BLaER1 treated with 17β-estradiol and CSF1 and Interleukin-3, amounts not matched to agents 10 nM and 100 nM (cell line): ENCODE data around the gene CAMK2G.

Experiments used
- H3K27ac ChIP-seq, 11 experiments: shearing (Covaris generic); formaldehyde crosslinking; 2 replicates each; pipeline ENCODE4 v1.8.1; 2022
- H3K27me3 ChIP-seq, 11 experiments: shearing (Covaris generic); formaldehyde crosslinking; 2 replicates each; pipeline ENCODE4 v1.8.1; 2022
- H3K36me3 ChIP-seq, 11 experiments: shearing (Covaris generic); formaldehyde crosslinking; 2 replicates each; pipeline ENCODE4 v1.8.1; 2022
- H3K4me1 ChIP-seq, 10 experiments: shearing (Covaris generic); formaldehyde crosslinking; 2 replicates each; pipeline ENCODE4 v1.8.1; 2022
- H3K4me2 ChIP-seq, 11 experiments: shearing (Covaris generic); formaldehyde crosslinking; 2 replicates each; pipeline ENCODE4 v1.8.1; 2022
- H3K4me3 ChIP-seq, 10 experiments: shearing (Covaris generic); formaldehyde crosslinking; 2 replicates each; pipeline ENCODE4 v1.8.1; 2022
- H3K9ac ChIP-seq, 11 experiments: shearing (Covaris generic); formaldehyde crosslinking; 2 replicates each; pipeline ENCODE4 v1.8.1; 2022
- H3K9me3 ChIP-seq, 11 experiments: shearing (Covaris generic); formaldehyde crosslinking; replicated peaks in 1 of 11; 2 replicates each; pipeline ENCODE4 v1.8.1; 2022
- H4K20me1 ChIP-seq, 11 experiments: shearing (Covaris generic); formaldehyde crosslinking; 2 replicates each; pipeline ENCODE4 v1.8.1; 2022
- Cebpa-rat ChIP-seq, 11 experiments: shearing (Covaris generic); IDR thresholded peaks; 2 replicates each; pipeline ENCODE4 v1.8.1; 2022

CAMK2G gene

DNA sequence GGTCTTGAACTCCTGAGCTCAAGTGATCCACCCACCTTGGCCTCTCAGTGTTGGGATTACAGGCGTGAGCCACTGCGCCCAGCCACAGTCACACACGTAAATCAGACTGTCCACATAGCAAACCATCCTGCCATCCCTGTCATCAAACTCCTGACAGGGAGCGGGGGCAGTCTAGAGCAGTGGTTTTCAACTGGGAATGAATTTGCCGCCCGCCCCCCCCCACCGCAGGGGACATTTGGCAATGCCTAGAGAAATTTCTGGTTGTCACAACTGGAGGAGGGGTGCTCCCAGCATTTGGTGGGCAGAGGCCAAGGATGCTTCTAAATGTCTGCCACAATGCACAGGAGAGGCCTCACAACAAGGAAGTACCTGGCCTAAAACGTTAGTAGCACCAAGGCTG lies 24.1 kb downstream of the CAMK2G start:
- Histone ChIP-seq H3K9ac (no peak overlapping the region), H3K27ac (no peak overlapping the region), H3K4me1 (peaks cover 16 to 27% (median 22%) of the 10 kb centered on the region in 10 experiments), H4K20me1 (peaks cover 0 to 76% (median 28%) of the 10 kb centered on the region in 11 experiments; a peak in 15 of 22 replicates), H3K27me3 (no peaks in the 10 kb centered on the region), H3K36me3 (peaks cover 58 to 83% (median 75%) of the 10 kb centered on the region in 11 experiments), H3K4me3 (no peak overlapping the region), H3K4me2 (peak overlapping the region; percentile 60 to 82 (median 71); a peak in 20 of 22 replicates), H3K9me3 (no peaks in the 10 kb centered on the region)
- TF ChIP-seq Cebpa-rat (IDR thresholded peaks at IDR 0.05), result no peak

DNA sequence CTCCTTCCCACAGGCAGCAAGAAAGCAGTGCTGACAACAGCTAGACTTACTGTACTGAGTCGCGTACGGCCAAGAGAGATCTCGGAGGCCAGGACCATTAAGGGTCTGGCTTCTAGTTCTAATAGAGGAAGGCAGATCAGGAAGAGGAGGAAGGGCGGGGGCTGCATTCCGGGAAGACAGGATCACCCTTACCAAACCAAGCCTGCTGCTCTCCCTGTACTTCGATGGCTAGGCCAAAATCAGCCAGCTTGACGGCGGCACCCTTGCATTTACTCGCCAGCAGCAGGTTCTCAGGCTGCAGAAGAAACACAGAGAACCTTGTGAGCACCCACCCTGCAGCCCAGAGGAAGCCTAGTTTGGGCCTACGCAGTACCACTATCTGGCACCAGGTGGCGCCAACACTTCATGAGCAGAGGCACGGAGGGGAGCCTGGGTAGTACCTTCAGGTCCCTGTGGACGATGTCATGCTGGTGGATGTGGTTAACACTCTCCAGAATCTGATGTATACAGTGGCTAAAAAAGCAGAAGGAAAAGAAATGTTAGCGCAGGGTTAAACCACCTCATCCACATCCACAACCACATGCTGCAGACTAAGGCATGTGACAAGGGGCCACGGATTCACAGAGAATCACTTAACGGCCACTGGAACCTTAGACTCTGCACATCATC lies 25.4 kb downstream of the CAMK2G start:
- Histone ChIP-seq H3K9me3 (no peaks in the 10 kb centered on the region), H3K36me3 (peaks cover 51 to 88% (median 74%) of the 10 kb centered on the region in 11 experiments), H4K20me1 (peaks cover 0 to 64% (median 27%) of the 10 kb centered on the region in 11 experiments; a peak in 15 of 22 replicates), H3K27ac (peak overlapping the region in 4 of 11 experiments; percentile 18 to 51 (median 34); a peak in 5 of 22 replicates), H3K4me3 (no peak overlapping the region), H3K4me1 (peaks cover 16 to 27% (median 22%) of the 10 kb centered on the region in 10 experiments), H3K4me2 (peak overlapping the region; percentile 60 to 82 (median 71)), H3K9ac (peak overlapping the region in 5 of 11 experiments; percentile 7 to 49 (median 28); a peak in 5 of 22 replicates), H3K27me3 (no peaks in the 10 kb centered on the region)
- no peak for TF ChIP-seq Cebpa-rat (IDR thresholded peaks at IDR 0.05)

GRCh38 chr10:73847031-73847430 lies 27.3 kb downstream of the CAMK2G start:
- H3K36me3 ChIP-seq, result peaks cover 40 to 88% (median 72%) of the 10 kb centered on the region in 11 experiments
- no peaks in the 10 kb centered on the region for H3K27me3 ChIP-seq
- no peak overlapping the region for H3K27ac ChIP-seq
- no peak overlapping the region for H3K4me2 ChIP-seq
- H3K9ac ChIP-seq, result no peak overlapping the region
- H3K4me1 ChIP-seq, result peaks cover 16 to 35% (median 26%) of the 10 kb centered on the region in 10 experiments
- H3K9me3 ChIP-seq, result no peaks in the 10 kb centered on the region
- H3K4me3 ChIP-seq, result no peak overlapping the region
- TF ChIP-seq Cebpa-rat (IDR thresholded peaks at IDR 0.05), result no peak
- H4K20me1 ChIP-seq, result peaks cover 0 to 50% (median 23%) of the 10 kb centered on the region in 11 experiments; a peak in 15 of 22 replicates

- Histone ChIP-seq H3K36me3 (peaks cover 56 to 96% (median 91%) of the 10 kb centered on the region in 11 experiments), H3K4me3 (no peak overlapping the region), H3K4me1 (peaks cover 0 to 16% (median 9%) of the 10 kb centered on the region in 10 experiments; a peak in 13 of 20 replicates), H3K27me3 (no peaks in the 10 kb centered on the region), H3K4me2 (peak overlapping the region in 5 of 11 experiments; percentile 15 to 49 (median 25); a peak in 8 of 22 replicates), H3K27ac (peak overlapping the region in 2 of 11 experiments; percentile 4 to 33; a peak in 3 of 22 replicates), H3K9me3 (no peaks in the 10 kb centered on the region), H3K9ac (no peak overlapping the region), H4K20me1 (peaks cover 0 to 25% (median under 1%) of the 10 kb centered on the region in 11 experiments; a peak in 7 of 22 replicates)
- TF ChIP-seq Cebpa-rat (IDR thresholded peaks at IDR 0.05), result no peak
These were observed 31.1 kb downstream of the CAMK2G start for GRCh38 chr10:73843261-73843660.

DNA sequence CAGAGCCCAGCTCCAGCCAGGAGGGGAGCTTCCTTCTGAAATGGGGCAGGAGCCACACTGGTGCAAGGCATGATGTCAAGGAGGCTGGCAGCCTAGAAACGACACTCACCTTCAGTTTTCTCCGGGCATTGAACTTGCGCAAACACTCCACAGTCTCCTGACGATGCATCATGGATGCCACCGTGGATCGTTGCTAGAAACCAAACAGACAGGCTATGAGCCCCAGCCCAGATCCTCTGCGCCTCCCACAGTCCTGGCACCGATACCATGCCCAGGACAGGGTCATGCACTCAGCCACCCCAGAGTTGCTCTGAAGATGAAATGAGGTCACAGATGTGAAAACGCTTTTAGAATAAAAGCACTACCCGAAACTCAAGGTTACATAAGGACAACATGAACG lies 32.0 kb downstream of the CAMK2G start:
- no peak overlapping the region; a peak in 1 of 22 replicates for H3K27ac ChIP-seq
- H4K20me1 ChIP-seq, result peaks cover 0 to 22% (median 0%) of the 10 kb centered on the region in 11 experiments; a peak in 5 of 22 replicates
- H3K4me3 ChIP-seq, result no peak overlapping the region
- no peak for TF ChIP-seq Cebpa-rat (IDR thresholded peaks at IDR 0.05)
- H3K9me3 ChIP-seq, result no peaks in the 10 kb centered on the region
- peaks cover 0 to 16% (median 9%) of the 10 kb centered on the region in 10 experiments; a peak in 13 of 20 replicates for H3K4me1 ChIP-seq
- H3K27me3 ChIP-seq, result no peaks in the 10 kb centered on the region
- H3K36me3 ChIP-seq, result peaks cover 56 to 96% (median 91%) of the 10 kb centered on the region in 11 experiments
- H3K9ac ChIP-seq, result no peak overlapping the region
- no peak overlapping the region for H3K4me2 ChIP-seq

DNA sequence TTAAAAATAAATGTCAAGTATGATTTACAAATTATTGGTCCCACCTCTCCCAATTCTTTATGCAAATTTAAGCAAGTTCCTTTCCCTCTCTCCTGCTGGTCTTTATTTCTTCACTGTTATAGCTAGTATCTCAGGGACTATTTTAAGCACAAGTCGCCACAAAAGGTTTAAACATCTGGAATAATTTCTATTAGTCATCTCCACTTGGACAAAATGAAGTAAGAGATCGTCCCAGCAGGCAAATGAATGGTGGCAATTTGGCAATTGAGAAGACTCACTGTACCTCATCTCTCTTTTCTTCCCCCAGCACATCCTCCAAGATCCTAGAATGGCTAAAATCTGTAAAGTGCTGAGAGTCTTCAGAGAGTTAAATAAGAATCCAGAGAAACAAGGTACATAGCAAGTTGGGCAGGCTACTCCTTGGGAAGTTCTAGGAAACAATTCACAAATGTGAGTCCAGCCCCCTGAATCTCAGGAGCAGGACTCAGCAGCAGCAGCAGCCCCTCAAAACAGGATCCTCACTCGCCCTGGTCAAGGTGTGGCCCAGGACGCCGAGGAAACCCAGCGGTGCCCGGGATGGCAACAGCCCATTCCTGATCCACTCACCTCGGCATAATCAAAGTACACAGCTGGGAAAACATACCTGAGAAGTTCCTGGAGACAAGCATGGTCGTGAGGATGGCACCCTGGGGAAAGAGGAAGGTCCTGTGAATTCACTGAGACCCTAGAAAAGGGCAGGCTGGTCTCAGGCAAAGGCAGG lies 32.6 kb downstream of the CAMK2G start:
- no peak overlapping the region for H3K4me3 ChIP-seq
- no peak for TF ChIP-seq Cebpa-rat (IDR thresholded peaks at IDR 0.05)
- H3K9me3 ChIP-seq, result no peaks in the 10 kb centered on the region
- no peak overlapping the region; a peak in 1 of 22 replicates for H3K27ac ChIP-seq
- no peak overlapping the region for H3K9ac ChIP-seq
- peaks cover 0 to 20% (median 0%) of the 10 kb centered on the region in 11 experiments; a peak in 5 of 22 replicates for H4K20me1 ChIP-seq
- H3K36me3 ChIP-seq, result peaks cover 49 to 96% (median 91%) of the 10 kb centered on the region in 11 experiments
- no peak overlapping the region for H3K4me2 ChIP-seq
- no peaks in the 10 kb centered on the region for H3K27me3 ChIP-seq
- H3K4me1 ChIP-seq, result peaks cover 0 to 16% (median 9%) of the 10 kb centered on the region in 10 experiments; a peak in 13 of 20 replicates

DNA sequence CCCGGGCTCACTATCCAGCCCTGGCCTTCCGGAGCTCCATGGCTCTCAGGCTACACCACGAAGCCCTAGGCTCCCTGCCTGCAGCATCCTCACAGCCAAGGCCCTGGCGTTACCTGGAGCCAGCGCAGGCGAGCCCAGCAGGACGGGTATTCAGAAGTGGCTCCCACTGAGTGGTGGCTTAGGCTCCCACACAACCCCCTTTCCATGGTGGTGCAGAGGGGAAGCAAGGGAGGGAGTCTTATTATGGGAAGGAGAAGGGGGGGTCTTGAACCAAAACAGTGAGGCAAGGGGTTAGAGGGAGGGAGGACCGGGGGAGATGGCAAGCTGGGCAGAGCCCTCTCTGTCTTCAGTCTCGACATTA lies 33.3 kb downstream of the CAMK2G start:
- H4K20me1 ChIP-seq, result peaks cover 0 to 20% (median 0%) of the 10 kb centered on the region in 11 experiments; a peak in 5 of 22 replicates
- H3K4me2 ChIP-seq, result peak overlapping the region in 1 of 11 experiments; percentile 16; a peak in 2 of 22 replicates
- H3K4me1 ChIP-seq, result peaks cover 0 to 16% (median 9%) of the 10 kb centered on the region in 10 experiments; a peak in 13 of 20 replicates
- H3K36me3 ChIP-seq, result peaks cover 42 to 96% (median 89%) of the 10 kb centered on the region in 11 experiments
- TF ChIP-seq Cebpa-rat (IDR thresholded peaks at IDR 0.05), result no peak
- no peaks in the 10 kb centered on the region for H3K9me3 ChIP-seq
- no peak overlapping the region; a peak in 1 of 22 replicates for H3K9ac ChIP-seq
- no peaks in the 10 kb centered on the region for H3K27me3 ChIP-seq
- no peak overlapping the region for H3K4me3 ChIP-seq
- H3K27ac ChIP-seq, result no peak overlapping the region

DNA sequence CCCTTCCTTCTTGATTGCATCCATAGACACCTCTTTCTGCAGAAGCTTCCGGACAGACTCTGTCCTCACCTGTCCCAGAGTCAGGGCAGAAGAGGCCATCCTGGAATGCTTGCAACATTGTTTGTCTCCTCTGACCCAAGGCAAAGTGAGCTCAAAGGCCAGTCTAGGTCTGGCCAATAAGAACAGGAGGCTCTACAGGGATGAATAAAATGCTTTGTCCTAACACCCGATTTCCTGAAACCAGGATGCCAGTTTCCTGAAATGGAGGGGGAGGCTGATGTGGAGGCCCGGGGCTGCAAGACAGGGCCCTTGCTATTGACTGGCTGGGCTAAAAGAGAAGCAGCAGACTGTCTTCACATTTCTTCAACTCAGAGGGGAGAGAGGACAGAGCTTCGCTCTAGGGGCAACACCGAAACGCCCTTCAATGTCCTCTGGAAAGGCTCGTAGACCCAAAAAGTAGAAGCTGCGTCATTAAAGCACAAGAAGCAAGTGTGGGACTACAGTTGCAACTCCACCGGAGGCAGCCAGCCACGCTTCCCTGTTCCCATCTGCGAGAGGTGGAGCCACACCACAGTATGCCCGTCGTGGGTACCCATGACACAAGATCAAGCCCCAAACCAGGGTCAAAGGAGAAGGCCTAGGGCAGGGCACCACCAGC lies 33.8 kb downstream of the CAMK2G start:
- H3K9me3 ChIP-seq, result no peaks in the 10 kb centered on the region
- no peak overlapping the region; a peak in 1 of 22 replicates for H3K9ac ChIP-seq
- H3K36me3 ChIP-seq, result peaks cover 37 to 96% (median 84%) of the 10 kb centered on the region in 11 experiments
- peaks cover 0 to 20% (median 0%) of the 10 kb centered on the region in 11 experiments; a peak in 5 of 22 replicates for H4K20me1 ChIP-seq
- H3K4me3 ChIP-seq, result no peak overlapping the region
- H3K27ac ChIP-seq, result no peak overlapping the region
- peaks cover 0 to 16% (median 9%) of the 10 kb centered on the region in 10 experiments; a peak in 13 of 20 replicates for H3K4me1 ChIP-seq
- TF ChIP-seq Cebpa-rat (IDR thresholded peaks at IDR 0.05), result no peak
- no peaks in the 10 kb centered on the region for H3K27me3 ChIP-seq
- peak overlapping the region in 1 of 11 experiments; percentile 16; a peak in 2 of 22 replicates for H3K4me2 ChIP-seq
